SHP77 (cell line): ENCODE data around the gene CASZ1.

Source experiments
- DNase-seq, 2 experiments: peaks; one replicate each; lab custom pipeline; 2025; lab: John Stamatoyannopoulos, UW

The CASZ1 gene

GRCh38 chr1:10624256-10625050 is 172.0 kb downstream of the CASZ1 start:
- no peak for DNase-seq

- no peak for DNase-seq
Measured at GRCh38 chr1:10623686-10624145, 172.7 kb downstream of the CASZ1 start.

- no peak for DNase-seq
Measured at GRCh38 chr1:10622910-10623685, 173.3 kb downstream of the CASZ1 start.

- DNase-seq: no peak
Measured at GRCh38 chr1:10621906-10622305, 174.5 kb downstream of the CASZ1 start.

- no peak for DNase-seq
Measured at GRCh38 chr1:10620776-10621175, 175.7 kb downstream of the CASZ1 start.

- no peak for DNase-seq
Measured at GRCh38 chr1:10617931-10618885, 178.2 kb downstream of the CASZ1 start.

GRCh38 chr1:10617318-10617717 is 179.1 kb downstream of the CASZ1 start:
- DNase-seq: no peak

- DNase-seq: no peak
Measured at GRCh38 chr1:10616696-10617095, 179.8 kb downstream of the CASZ1 start.

GRCh38 chr1:10615932-10616671 is 180.3 kb downstream of the CASZ1 start:
- DNase-seq: no peak

- no peak for DNase-seq
Measured at GRCh38 chr1:10615332-10615731, 181.1 kb downstream of the CASZ1 start.

GRCh38 chr1:10614377-10615225 is 181.8 kb downstream of the CASZ1 start:
- DNase-seq: no peak

GRCh38 chr1:10613861-10614260 is 182.6 kb downstream of the CASZ1 start:
- no peak for DNase-seq

GRCh38 chr1:10613340-10613739 is 183.1 kb downstream of the CASZ1 start:
- DNase-seq: no peak

GRCh38 chr1:10612436-10613160 is 183.8 kb downstream of the CASZ1 start:
- DNase-seq: no peak

GRCh38 chr1:10610901-10611600 is 185.4 kb downstream of the CASZ1 start:
- no peak for DNase-seq

- no peak for DNase-seq
Measured at GRCh38 chr1:10608690-10609089, 187.8 kb downstream of the CASZ1 start.

- DNase-seq: no peak
Measured at GRCh38 chr1:10607228-10607627, 189.2 kb downstream of the CASZ1 start.

GRCh38 chr1:10606064-10606463 is 190.4 kb downstream of the CASZ1 start:
- DNase-seq: no peak

GRCh38 chr1:10604966-10605365 is 191.5 kb downstream of the CASZ1 start:
- DNase-seq: no peak
